PFSK-1 (cell line): ENCODE data around the gene MAPK8.

Experiments used
- FOXP2 ChIP-seq: optimal IDR thresholded peaks from 2 replicates; pipeline ENCODE3; 2011; ENCODE audit warnings: borderline replicate concordance, control low read depth, inconsistent platforms; ENCODE audit not compliant: insufficient read depth; ENCODE audit errors: extremely low read length, extremely low read depth
- POLR2AphosphoS5 ChIP-seq: IDR thresholded peaks from 2 replicates; pipeline ENCODE4 v1.6.1; 2012; ENCODE audit warnings: low read depth, mild to moderate bottlenecking, control low read depth, low read length, moderate library complexity
- REST ChIP-seq, 2 experiments: IDR thresholded peaks; 2 replicates each; pipeline versions ENCODE4 v1.6.1 to v1.8.0; 2011 to 2012; ENCODE audit warnings: low read depth in 2 of 2, low read length in 2 of 2, control low read depth in 1 of 2, inconsistent platforms in 1 of 2, mild to moderate bottlenecking in 1 of 2, moderate library complexity in 1 of 2; ENCODE audit not compliant: insufficient read depth in 1 of 2
- SIN3A ChIP-seq: IDR thresholded peaks from 2 replicates; pipeline ENCODE4 v1.6.1; 2012; ENCODE audit warnings: mild to moderate bottlenecking, low read length, moderate library complexity, borderline replicate concordance; ENCODE audit not compliant: insufficient read depth
- TAF1 ChIP-seq: IDR thresholded peaks from 2 replicates; pipeline ENCODE4 v1.6.1; 2012; ENCODE audit warnings: low read length, control low read depth, borderline replicate concordance; ENCODE audit not compliant: insufficient read depth

MAPK8 gene

GRCh38 chr10:48469516-48470020 is 163.1 kb downstream of the MAPK8 start:
- no peak for TF ChIP-seq SIN3A
- no peak for TF ChIP-seq TAF1
- no peak for TF ChIP-seq REST (IDR thresholded peaks at IDR 0.05; ENCODE audit: insufficient read depth in 1 of 2, low read depth in 2 of 2, low read length in 2 of 2)
- no peak for TF ChIP-seq FOXP2
- TF ChIP-seq POLR2AphosphoS5 = no peak

- no peak for TF ChIP-seq TAF1
- TF ChIP-seq SIN3A = no peak
- no peak for TF ChIP-seq REST (IDR thresholded peaks at IDR 0.05; ENCODE audit: insufficient read depth in 1 of 2, low read depth in 2 of 2, low read length in 2 of 2)
- TF ChIP-seq FOXP2 = no peak
- TF ChIP-seq POLR2AphosphoS5 = no peak
Observed at GRCh38 chr10:48470115-48470892, 163.8 kb downstream of the MAPK8 start.

- TF ChIP-seq POLR2AphosphoS5 (no peak), TAF1 (no peak), SIN3A (no peak)
Observed at GRCh38 chr10:48470893-48471805, 164.7 kb downstream of the MAPK8 start.

GRCh38 chr10:48472501-48473069 is 166.1 kb downstream of the MAPK8 start:
- TF ChIP-seq FOXP2 = no peak
- TF ChIP-seq REST (IDR thresholded peaks at IDR 0.05; ENCODE audit: insufficient read depth in 1 of 2, low read depth in 2 of 2, low read length in 2 of 2) = no peak
- TF ChIP-seq POLR2AphosphoS5 = no peak
- TF ChIP-seq TAF1 = no peak
- no peak for TF ChIP-seq SIN3A

GRCh38 chr10:48473704-48474103 is 167.2 kb downstream of the MAPK8 start:
- TF ChIP-seq TAF1 (no peak), POLR2AphosphoS5 (no peak), FOXP2 (no peak), REST (IDR thresholded peaks at IDR 0.05; ENCODE audit: insufficient read depth in 1 of 2, low read depth in 2 of 2, low read length in 2 of 2) (no peak), SIN3A (no peak)
